GM18868 (cell line): ENCODE measurements around the gene BCKDK.

Experiments used
- ATAC-seq: cut with Tn5 transposase; IDR thresholded peaks from one replicate; pipeline ENCODE4 v1.9.1; 2021; ENCODE audit warnings: mild to moderate bottlenecking, moderate library complexity; ENCODE audit not compliant: unreplicated experiment

BCKDK gene

DNA sequence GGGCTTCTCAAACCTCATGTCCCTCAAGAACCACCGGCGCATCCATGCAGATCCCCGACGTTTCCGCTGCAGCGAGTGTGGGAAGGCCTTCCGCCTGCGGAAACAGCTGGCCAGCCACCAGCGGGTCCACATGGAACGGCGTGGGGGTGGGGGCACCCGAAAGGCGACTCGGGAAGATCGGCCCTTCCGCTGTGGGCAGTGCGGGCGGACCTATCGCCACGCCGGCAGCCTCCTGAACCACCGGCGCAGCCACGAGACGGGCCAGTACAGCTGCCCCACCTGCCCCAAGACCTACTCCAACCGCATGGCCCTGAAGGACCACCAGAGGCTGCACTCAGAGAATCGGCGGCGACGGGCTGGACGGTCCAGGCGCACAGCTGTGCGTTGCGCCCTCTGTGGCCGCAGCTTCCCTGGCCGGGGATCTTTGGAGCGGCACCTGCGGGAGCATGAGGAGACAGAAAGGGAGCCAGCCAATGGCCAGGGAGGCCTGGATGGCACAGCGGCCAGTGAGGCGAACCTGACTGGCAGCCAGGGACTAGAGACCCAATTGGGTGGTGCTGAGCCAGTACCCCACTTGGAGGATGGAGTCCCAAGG is 28.1 kb upstream of the BCKDK start:
- no peak for ATAC-seq

DNA sequence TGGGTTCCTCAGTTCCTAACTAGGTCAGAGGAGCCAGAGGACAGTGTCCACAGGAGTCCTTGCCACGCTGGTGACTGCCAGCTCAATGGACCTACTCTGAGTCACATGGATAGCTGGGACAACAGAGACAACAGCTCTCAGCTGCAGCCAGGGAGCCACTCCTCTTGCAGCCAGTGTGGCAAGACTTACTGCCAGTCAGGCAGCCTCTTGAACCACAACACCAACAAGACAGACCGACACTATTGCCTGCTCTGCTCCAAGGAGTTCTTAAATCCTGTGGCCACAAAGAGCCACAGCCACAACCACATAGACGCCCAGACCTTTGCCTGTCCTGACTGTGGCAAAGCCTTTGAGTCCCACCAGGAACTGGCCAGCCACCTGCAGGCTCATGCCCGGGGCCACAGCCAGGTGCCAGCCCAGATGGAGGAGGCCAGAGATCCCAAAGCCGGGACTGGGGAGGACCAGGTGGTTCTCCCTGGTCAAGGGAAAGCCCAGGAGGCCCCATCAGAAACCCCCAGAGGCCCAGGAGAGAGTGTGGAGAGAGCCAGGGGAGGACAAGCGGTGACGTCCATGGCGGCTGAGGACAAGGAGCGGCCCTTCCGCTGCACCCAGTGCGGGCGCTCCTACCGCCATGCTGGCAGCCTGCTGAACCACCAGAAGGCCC is 27.3 kb upstream of the BCKDK start:
- ATAC-seq = no peak

DNA sequence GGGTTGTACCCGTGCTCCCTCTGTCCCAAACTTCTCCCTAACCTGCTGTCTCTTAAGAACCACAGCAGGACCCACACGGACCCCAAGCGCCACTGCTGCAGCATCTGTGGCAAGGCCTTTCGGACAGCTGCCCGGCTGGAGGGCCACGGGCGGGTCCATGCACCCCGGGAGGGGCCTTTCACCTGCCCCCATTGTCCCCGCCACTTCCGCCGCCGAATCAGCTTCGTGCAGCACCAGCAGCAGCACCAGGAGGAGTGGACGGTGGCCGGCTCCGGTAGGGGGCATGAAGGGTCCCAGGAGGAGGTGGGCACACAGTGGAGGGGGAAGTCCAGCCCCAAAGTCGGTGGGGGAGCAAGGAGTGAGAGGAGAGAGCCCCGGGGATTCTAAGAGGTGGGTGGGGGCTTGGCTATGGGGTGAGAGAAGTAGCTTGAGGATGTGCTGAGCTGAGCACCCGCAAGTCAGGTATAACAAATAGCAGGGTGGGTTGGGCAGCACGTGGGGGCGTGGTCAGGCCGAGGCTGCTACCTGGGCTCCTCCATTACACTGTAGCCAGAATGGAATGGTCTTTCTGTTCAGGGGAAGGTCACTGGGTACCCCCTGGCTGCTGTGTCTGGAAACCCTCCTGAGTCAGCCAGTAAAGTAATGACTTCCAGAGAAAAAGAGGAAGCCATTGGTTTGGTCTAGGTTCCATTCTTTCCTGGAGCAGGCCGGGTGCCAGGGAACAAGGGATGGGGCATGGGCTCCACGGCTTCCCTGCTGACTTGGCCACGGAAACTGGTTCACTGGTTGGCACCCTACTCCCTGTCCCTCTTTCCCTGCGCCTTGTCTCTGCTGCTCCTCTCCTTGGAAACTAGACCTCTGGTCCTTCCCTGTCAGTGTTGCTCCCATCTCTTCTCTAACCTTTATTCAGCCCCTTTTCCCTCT is 26.5 kb upstream of the BCKDK start:
- no peak for ATAC-seq

DNA sequence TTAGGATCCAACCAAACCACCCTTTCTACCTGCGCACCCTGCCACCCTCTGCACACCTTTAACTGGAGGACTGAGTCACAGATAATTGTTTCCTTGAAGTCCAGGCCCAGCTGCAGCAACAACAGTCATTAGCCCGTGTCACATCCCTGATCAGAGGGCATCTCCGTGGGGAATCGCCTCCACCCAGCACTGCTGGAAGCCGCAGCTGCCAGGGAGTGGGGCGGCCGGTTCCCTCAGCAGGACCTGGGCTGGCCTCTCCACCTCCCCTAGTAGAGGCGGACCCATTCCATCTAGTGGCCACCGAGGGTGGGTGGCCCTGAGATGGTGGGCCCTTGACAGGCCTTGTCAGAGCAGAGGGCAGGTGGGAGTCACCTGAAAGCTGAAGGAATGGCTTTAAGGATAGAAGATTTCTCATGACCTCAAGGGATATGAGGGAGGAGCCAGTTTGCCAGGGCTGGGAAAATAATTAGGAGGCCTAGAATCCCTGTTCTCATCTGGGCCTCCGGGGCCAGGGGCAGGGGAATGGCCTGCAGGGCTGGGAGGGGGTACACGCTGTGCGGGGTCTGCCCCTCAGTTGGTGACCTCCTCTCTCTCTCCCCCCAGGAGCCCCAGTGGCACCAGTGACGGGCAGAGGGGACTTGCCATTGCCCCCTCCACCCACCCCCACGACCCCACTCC is 25.7 kb upstream of the BCKDK start:
- no peak for ATAC-seq

DNA sequence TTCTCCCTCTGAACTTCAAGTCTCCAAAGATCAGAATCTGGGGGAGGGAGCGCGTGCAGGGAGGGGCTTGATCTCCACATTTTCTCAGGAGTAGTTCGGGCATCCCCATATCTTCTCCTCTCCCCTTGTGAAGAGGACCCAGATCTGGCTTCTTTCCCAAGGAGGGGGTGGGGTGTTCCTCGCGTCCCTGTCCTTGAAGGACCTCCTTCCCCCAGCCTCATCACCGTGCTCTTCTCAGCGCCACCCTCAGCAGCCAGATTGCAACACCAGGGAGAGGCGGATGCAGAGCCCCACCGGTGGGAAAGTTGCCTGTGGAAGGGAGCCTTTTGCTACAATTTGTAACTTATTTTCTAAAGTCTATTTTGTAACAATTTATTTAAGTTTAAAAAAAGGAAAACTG is 25.1 kb upstream of the BCKDK start:
- ATAC-seq = no peak

DNA sequence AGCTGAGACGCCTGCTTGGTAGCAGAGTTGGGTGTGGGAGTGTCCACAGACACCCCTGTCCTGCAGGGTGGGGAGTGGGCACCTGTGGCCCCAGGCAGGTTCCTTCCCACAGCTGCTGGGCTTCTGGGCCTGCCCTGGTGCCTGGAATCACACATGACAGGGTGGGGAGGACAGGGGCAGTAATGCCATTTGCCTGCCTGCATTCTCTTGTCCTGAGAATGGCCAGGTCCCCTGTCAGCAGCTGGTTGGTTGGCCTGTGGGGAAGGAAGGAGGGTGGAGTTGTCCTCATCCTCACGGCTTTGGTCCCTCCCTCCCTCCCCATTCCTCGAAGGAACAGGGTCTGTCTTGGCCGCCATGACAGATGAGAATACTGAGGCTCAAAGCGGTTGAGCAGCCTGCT is 24.6 kb upstream of the BCKDK start:
- no peak for ATAC-seq

DNA sequence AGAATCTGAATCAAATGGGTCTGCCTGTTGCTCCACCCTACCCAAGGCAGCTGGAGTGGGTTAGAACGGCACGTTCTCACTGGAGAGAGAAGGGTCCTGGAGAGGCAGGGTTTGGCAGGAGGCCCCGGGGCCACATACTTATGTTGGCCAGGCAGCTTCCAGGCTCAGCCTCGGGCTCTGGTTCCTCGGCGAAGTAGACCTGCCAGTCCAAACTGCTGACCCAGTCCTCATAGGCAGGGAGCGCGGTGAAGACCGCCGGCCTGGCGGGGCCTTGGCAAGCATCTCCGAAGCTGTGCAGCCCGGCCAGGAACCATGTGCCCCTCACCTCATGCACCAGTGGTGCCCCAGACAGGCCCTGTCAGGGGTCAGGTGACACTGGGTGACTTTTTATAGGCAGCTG is 24.2 kb upstream of the BCKDK start:
- no peak for ATAC-seq

DNA sequence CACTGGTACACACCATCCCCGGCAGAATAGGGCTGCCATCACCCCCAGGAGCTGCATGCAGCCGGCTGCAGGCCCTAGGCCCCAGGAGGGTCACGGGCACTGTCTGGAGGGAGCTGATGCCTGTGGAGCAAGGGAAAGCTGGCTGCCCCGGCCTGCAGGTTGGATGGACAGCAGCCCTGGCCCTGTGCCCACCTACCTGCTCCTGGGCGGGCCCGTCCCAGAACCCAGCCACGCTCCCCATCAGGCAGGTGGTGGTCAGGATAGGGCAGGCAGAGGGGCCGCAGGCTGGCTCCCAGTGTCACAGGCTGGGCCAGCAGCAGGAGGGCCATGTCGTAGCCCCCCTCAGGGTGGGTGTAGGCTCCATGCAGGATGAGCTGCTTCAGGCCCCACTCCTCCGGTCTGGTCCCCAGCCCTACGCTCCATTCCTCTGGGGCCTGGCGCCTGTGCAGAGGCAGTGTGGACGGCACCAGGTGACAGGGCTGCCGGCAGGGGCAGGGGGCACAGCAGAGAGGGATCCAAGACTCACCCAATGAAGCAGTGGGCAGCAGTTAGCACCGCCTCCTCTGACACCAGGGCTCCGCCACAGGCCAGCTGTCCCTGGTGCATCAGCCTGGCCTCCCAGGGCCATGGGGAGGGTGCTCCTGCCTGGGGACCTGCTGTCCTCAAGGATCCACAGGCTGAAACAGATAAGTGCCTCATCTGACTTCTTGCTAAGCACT is 23.4 kb upstream of the BCKDK start:
- no peak for ATAC-seq

DNA sequence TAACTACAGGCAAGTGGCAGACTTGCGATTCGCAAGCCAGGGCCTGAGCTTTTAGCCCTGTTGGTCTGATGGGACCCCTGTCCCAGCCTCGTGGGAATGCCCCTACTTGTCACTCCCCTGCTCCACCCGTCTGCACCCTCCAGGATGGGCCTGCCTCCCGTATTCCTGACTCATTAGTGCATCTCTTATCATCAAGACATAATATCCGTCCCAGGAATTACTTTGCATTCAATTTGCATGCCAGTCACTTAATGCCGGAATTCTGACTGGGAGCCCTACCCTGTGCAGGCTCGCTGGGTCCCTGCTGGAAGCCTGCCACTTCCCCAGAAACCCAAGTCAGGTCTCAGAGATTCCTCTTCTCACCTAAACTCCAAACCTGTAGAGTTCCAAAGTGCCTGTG is 22.8 kb upstream of the BCKDK start:
- ATAC-seq = no peak

DNA sequence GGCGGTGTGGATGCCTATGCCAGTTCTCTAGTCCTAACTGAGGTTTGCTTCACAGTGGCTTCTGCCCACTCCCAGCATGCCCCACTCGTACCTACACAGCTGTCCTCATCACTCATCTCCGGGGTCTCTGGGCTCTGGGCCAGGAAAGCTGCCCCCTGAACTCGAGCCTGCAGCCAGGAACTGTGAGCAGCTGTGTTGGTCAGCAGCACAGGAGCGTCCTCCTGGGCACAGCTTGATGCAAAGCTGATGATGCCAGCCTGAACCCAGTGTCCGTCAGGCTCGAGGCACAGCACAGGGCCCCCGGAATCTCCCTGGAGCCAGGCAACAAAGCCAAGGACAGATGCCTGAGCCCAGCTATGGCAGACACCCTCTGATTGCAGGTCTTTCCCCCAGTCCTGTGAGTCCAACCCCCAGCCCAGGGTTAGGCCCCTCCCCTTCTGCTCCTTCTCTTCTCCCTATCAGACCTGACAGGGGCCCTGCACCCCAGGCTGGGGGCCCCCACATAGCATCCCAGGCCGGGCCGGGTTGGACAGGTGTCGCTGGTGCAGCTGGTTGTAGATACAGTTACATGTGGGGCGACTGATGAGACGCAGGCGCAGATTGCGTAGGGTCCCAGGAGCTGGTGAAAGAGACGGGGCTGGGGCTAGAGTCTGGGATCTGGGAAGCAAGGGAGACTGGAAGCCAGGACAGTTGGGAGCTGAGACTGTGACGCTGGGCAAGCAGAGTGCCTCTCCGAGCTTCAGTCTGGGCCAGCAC is 22.1 kb upstream of the BCKDK start:
- ATAC-seq = no peak

DNA sequence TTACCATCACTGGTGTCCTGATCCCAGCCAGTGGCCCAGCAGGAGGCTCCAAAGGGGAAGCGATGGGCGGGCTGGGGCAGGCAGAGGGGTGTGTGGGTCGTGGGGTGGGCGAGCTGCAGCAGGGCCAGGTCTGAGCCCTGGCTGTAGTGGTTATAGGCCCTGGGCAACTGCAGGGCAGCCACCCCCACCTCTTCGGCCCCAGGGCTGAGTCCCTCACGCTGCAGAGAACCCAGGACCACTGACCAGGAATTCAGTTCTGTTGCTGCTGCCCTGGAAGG is 21.6 kb upstream of the BCKDK start:
- no peak for ATAC-seq

DNA sequence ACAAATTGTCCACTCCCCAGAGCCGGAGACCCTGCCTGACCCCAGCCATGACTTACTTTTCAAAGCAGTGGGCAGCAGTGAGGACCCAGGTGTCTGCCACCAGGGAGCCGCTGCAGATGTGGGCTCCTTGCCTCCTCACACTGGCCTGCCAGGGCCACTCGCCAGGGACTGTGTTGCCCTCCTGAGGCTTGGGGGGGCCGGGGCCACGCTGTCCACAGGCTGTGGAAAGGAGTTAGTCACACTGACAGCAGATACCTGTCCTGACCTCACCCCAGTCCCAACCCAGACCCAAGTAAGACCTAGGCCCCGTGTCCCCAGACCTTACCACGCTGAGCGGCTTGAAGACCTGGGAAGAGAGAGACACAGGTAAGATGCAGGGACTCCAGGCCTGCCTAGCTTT is 20.7 kb upstream of the BCKDK start:
- no peak for ATAC-seq

DNA sequence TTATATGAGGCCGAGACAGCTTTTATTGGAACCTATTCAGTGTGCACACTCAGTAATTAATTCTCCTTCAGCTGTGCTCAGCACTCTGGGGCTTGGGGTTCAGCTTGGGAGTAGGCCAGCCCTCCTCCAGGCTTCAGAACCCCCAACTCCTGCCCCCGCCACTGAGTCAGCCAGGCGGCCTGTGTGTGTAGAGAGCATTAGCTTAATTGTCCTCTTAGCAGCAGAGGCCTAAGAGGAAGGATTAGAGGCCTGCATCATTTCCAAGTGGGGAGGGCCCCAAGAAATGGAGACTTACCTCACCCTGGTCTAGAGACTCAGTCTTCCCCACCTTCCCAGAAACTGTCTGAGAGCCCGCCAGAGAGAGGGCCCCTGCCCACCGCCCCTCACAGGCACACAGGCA is 20.2 kb upstream of the BCKDK start:
- ATAC-seq = no peak

DNA sequence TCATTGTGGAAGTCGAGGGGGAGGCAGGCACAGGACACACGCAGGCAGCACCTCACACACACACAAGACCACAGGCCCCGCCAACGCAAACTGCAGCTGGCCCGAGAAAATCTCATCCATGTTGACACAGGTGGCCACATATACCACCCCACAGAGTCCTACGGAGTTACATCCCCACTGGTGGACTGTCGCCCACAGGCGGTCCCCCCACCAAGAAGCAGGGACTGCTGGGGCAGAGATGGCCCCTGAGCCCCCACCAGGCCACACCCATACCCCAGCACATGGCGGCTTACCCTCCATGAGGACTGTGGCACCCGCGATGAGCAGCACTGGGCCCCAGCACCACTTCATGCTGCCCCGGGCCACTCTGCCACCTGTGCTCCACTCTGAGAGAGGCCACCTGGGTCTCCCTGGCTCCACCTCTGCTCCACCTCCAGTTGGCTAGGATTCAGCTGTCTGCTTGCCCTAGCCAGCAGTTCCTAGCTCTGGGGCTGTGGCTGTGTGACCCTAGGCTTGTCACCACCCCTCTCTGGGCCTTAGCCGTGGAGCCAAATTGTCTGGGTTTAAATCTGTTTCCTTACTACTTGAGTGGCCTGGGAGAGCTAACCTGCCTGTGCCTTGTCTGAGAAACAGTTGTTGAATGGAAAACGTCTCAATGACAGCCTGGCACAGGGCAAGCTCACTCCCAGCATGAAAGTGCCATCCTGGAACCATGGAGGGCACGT is 19.6 kb upstream of the BCKDK start, which contains the start of gene PRSS53:
TSS of gene PRSS53 (minus strand) at position 485 of the 725 bp plus-strand sequence. CDS start at position 351, 134 bp downstream.
- ATAC-seq = no peak

DNA sequence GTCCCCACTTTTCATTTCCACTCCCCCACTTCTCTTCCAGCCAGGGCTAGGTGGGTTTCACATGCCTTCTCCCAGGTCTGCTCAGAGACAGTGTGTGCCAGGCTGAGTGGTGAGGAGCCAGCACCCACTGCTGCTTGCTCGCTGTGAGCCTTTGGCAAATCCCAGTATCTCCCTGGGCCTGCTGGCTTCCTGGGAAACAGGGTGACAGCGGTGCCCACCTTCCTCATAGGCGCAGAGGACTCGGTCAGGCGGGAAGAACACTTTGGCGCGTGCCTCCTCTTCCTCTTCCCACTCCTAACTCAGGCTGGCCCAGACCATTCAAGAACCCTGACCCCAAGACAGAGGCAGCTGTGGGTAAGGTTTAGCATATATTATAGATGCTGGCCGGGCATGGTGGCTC is 19.0 kb upstream of the BCKDK start:
- ATAC-seq = no peak

DNA sequence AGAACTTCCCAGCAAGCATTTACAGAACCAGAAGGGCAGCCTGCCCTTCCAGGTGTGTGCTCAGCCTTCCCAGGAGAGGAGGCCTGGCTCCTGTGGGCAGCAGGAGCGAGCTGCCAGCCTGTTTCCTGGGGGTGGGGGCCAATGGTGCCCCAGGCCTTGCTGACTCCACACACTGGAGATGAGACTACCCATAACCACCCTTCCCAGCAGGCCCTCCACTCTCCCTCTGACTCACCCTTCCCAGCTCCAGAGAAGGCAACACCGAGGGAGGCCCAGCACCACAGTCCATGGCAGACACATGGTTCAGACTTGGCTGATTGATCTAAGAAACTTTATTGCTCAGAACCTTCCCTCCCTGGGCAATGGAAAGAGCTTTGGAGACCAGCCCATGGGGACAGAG is 17.6 kb upstream of the BCKDK start:
- ATAC-seq = no peak

DNA sequence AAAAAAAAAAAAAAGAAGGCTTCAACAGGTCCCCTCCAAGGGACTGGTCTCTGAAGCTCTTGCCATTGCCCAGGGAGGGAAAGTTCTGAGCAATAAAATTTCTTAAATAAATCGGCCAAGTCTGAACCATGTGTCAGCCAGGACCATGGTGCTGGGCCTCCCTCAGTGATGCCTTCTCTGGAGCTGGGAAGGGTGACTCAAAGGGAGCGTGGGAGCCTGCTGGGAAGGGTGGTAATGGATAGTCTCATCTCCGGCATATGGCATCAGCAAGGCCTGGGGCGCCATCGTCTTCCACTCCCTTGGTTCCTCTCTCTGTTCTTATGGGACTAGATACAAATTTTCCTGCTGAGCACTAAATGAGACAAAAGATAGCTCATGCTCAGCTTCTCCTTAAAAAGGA is 15.9 kb upstream of the BCKDK start:
- no peak for ATAC-seq

DNA sequence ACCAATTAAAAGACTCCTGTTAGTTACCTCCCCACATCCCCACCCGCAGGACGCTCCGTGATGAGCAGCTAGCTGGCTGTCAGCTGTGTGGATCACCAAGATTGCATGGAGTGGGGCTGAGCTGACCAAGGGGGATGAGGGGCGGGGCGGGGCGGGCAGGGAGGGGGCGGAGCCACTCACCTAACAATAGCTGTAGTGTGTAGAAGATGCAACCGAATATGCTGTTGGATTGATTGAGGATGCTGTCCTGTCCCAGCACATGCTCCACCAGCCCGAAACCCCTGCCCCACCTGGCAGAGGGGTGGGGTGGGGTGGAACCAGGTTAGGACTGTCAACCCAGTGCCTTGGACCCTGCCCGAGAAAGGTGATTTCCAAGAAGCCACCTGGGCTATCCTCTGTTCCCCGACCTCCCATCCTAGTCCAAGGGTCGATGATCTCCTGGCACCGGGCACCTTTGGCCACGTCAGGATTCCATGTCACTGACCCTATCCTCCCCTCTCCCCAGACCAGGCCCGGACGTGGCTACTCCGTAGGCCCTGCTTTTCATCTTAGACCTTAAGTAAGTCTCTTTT is 15.0 kb upstream of the BCKDK start:
- ATAC-seq = no peak

DNA sequence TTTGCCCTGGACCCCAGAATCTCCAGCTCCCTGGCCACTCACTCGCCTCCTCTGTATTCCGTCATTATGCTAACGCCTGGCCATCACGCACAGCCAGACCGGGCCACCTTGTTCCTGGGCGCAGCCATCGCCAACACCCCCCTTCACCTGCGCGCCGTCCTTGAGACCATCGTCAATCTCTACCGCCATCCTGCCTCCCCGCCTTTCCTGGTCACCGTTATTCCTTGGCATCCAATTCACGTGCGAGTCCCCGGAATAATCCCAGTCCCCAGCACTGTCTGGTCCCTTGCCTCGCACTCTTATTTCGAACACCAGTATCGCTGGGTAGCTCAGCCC is 14.1 kb upstream of the BCKDK start:
- ATAC-seq = no peak
